Measurements from ENCODE around the gene CACNB4. TPM values are rescaled to one million over a fixed set of nuclear protein-coding genes. Genes with fewer than 3 reads are reported as not detected.

CACNB4 gene
- total and polyA plus RNA-seq, 9 of the 15 experiments (the other 6 are each of a cell fraction or from before 2014, with no cell fraction given): 0.01 to 0.20 (median 0.04) TPM; not detected in 1

- no peak for ATAC-seq
- no peaks in the 10 kb centered on the region for H4K20me1 ChIP-seq (replicated peaks; ENCODE audit: control insufficient read depth, insufficient read depth, low read length)
- ChIA-PET POLR2A (interaction anchor here (1.4 to 2.4 kb wide), 3 partner anchors 9 to 13 kb away, joined by 4 to 8 read pairs (median 7); no protein-coding TSS in a partner anchor), CTCF (ENCODE audit: low intra/inter-chr PET ratio) (no interaction called here)
- in situ Hi-C loops (cut with MboI): no loop called here
- no peak for FAIRE-seq
- peaks cover 13 to 56% of the 10 kb centered on the region in 2 experiments for H3K4me1 ChIP-seq (replicated peaks in 1 of 2; ENCODE audit: control insufficient read depth in 2 of 2, insufficient read depth in 2 of 2, low read length in 2 of 2)
- no peak overlapping the region for H3K9ac ChIP-seq (ENCODE audit: insufficient read depth in 1 of 2, low read depth in 2 of 2, low read length in 2 of 2)
- no peaks in the 10 kb centered on the region for H3K9me3 ChIP-seq (replicated peaks; ENCODE audit: control insufficient read depth, insufficient read depth, low read depth, low read length)
- 91% methylated on average over 1 of the region's 1 CpG for WGBS (ENCODE audit: insufficient coverage, low coverage, missing lambda C conversion rate)
- no peak overlapping the region for H3K4me2 ChIP-seq (ENCODE audit: insufficient read depth, low read length)
- no peaks in the 10 kb centered on the region for H3K27me3 ChIP-seq (ENCODE audit: control insufficient read depth in 2 of 2, insufficient read depth in 2 of 2, low read length in 2 of 2)
- H3K4me3 ChIP-seq: no peak overlapping the region
- BruUV-seq (replicated peaks): no TSS peak
- intact Hi-C loops (cut with micrococcal nuclease): no loop called here
- H3K9me1 ChIP-seq (ENCODE audit: control insufficient read depth, insufficient read depth, low read length): no peaks in the 10 kb centered on the region
- TF ChIP-seq C11orf30 (IDR thresholded peaks at IDR 0.05; ENCODE audit: low read depth) (peak; percentile 15; the same call in 1 of the 2 replicates), SRSF1 (IDR thresholded peaks at IDR 0.05; ENCODE audit: low read depth, low read length) (no peak)
- no peak overlapping the region for H2AFZ ChIP-seq (ENCODE audit: low read depth, low read length)
- H3K27ac ChIP-seq (ENCODE audit: extremely low read depth, low read depth, low read length): no peak overlapping the region
- DNase-seq (ENCODE audit: extremely low read depth in 1 of 4, low spot score in 3 of 4): no peak
- H3K36me3 ChIP-seq (ENCODE audit: control insufficient read depth, insufficient read depth, low read length): peaks cover 36% of the 10 kb centered on the region; the same call in 2 of the 3 replicates
- H3K79me2 ChIP-seq (ENCODE audit: control insufficient read depth, insufficient read depth, low read length): no peaks in the 10 kb centered on the region
Measured at GRCh38 chr2:151786483-151786882, 312.4 kb downstream of the CACNB4 start.

DNA sequence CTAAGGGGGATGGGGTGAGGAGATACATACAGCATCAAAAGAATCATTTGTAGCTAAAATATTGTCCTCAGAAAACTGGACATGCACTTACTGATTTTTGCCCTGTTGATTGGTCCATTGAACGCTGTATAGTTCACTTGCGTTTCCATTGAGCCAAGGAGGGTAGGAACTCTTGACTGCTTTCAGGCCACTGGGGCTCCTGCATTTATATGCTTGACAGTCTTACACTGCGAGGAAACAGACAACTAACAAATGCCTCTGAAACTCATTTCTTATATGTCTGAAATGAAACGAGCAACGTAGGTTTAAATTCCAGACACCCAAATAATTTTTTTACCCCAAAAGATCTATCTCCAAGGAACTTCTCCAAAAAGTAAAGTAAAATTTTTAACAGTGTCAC lies 312.8 kb downstream of the CACNB4 start:
- TF ChIP-seq CXXC5 (CRISPR knock-in tag; IDR thresholded peaks at IDR 0.05) (0 out of 2 replicates have a peak, but pooled peaks have one; percentile 1), BDP1 (IDR thresholded peaks at IDR 0.05; ENCODE audit: insufficient read depth, insufficient read length) (no peak)
- ChIA-PET POLR2A (interaction anchor here (0.5 to 2.4 kb wide), 4 partner anchors 9 to 73 kb away, joined by 3 to 8 read pairs (median 6); no protein-coding TSS in a partner anchor), CTCF (ENCODE audit: low intra/inter-chr PET ratio) (no interaction called here)
- H3K27ac ChIP-seq (ENCODE audit: extremely low read depth, low read depth, low read length): no peak overlapping the region
- no peaks in the 10 kb centered on the region for H3K9me1 ChIP-seq (ENCODE audit: control insufficient read depth, insufficient read depth, low read length)
- FAIRE-seq (no peak), ATAC-seq (no peak), DNase-seq (ENCODE audit: extremely low read depth in 1 of 4, low spot score in 3 of 4) (no peak)
- peaks cover 40% of the 10 kb centered on the region; the same call in 2 of the 3 replicates for H3K36me3 ChIP-seq (ENCODE audit: control insufficient read depth, insufficient read depth, low read length)
- WGBS (ENCODE audit: insufficient coverage, low coverage, missing lambda C conversion rate): 91% methylated on average over 5 of the region's 5 CpGs
- H3K27me3 ChIP-seq (ENCODE audit: control insufficient read depth in 2 of 2, insufficient read depth in 2 of 2, low read length in 2 of 2): no peaks in the 10 kb centered on the region
- H3K9ac ChIP-seq (ENCODE audit: insufficient read depth in 1 of 2, low read depth in 2 of 2, low read length in 2 of 2): no peak overlapping the region
- intact Hi-C loops (cut with micrococcal nuclease): no loop called here
- H3K79me2 ChIP-seq (ENCODE audit: control insufficient read depth, insufficient read depth, low read length): no peaks in the 10 kb centered on the region
- in situ Hi-C loops (cut with MboI): no loop called here
- peaks cover 13 to 57% of the 10 kb centered on the region in 2 experiments for H3K4me1 ChIP-seq (replicated peaks in 1 of 2; ENCODE audit: control insufficient read depth in 2 of 2, insufficient read depth in 2 of 2, low read length in 2 of 2)
- no peak overlapping the region for H2AFZ ChIP-seq (ENCODE audit: low read depth, low read length)
- no peaks in the 10 kb centered on the region for H3K9me3 ChIP-seq (replicated peaks; ENCODE audit: control insufficient read depth, insufficient read depth, low read depth, low read length)
- H3K4me2 ChIP-seq (ENCODE audit: insufficient read depth, low read length): no peak overlapping the region
- no TSS peak for BruUV-seq (replicated peaks)
- H4K20me1 ChIP-seq (replicated peaks; ENCODE audit: control insufficient read depth, insufficient read depth, low read length): no peaks in the 10 kb centered on the region
- H3K4me3 ChIP-seq: no peak overlapping the region

All from K562 (cell line).